Measurements from ENCODE around the gene PTK6. TPM values are rescaled to one million over a fixed set of nuclear protein-coding genes. Genes with fewer than 3 reads are reported as not detected.

The PTK6 gene
- total and polyA plus RNA-seq, 2 donors (not counting 1 experiment from before 2014, with no cell fraction given): 0.86 to 2.3 TPM

DNA sequence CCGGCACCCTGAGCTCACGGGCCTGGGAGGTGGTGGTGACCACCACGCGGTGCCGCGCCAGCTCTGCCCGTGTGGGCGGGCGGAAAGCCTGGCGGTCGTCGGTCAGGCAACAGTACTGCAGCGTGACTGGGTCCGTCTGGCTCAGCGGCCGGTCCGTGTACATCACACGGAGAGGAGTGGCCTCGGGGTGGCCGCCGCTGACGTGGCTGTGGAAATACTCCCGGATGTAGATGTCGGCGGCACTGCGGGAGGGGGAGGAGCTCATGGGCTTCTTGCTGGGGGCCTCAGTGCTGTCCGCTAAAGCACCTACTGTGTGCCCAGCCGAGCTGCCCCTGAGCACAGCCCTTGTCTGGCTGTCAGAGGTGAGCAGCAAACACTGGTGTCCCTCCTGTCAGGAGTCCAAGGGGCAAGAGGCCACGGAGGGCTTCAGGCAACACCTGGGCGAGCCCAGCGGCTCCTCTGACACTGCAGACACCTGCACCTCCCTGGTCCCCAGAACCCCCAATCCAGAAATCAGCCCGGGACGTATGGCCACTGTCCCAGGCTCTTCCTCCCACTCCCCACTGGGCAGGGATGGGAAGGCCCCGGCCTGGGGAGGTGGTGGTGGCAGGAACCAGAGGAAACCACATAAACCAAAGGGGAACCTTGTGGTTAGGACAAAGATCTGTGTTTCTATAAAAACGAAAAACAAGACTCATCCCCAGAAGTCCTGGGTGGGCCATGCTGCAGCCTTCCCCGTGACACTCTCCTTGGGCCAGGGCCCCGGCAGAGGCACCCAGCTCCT lies 30.4 kb upstream of the PTK6 start:
- Histone ChIP-seq H3K27ac (ENCODE audit: low read length in 2 of 2) (peak overlapping the region; percentile 46 to 65), H3K9ac (ENCODE audit: low read length) (peak overlapping the region; percentile 59), H3K4me2 (replicated peaks; ENCODE audit: low read depth, low read length, poor library complexity, severe bottlenecking) (peak overlapping the region; percentile 87), H3K4me3 (ENCODE audit: control extremely low read depth in 1 of 5, extremely low read depth in 1 of 5, insufficient read depth in 1 of 5, low read depth in 2 of 5, low read length in 4 of 5) (peak overlapping the region in 4 of 5 experiments; percentile 44 to 64 (median 49)), H3K9me3 (ENCODE audit: control extremely low read depth in 1 of 3, control insufficient read depth in 2 of 3, insufficient read depth in 1 of 3, low read length in 2 of 3) (peaks cover 0 to 9% (median 0%) of the 10 kb centered on the region in 3 donors), H3K36me3 (replicated peaks in 1 of 2; ENCODE audit: control extremely low read depth in 1 of 2, control insufficient read depth in 1 of 2, extremely low read depth in 1 of 2, insufficient read depth in 2 of 2, low read length in 1 of 2) (peaks cover 0 to 40% of the 10 kb centered on the region in 2 experiments), H4K20me1 (ENCODE audit: control insufficient read depth, insufficient read depth, low read length, poor library complexity, severe bottlenecking) (peaks cover 85% of the 10 kb centered on the region), H3K4me1 (ENCODE audit: control insufficient read depth in 2 of 2, insufficient read depth in 2 of 2, low read length in 2 of 2) (peaks cover 34 to 48% of the 10 kb centered on the region in 2 donors), H2AFZ (ENCODE audit: insufficient read depth, low read depth, low read length, poor library complexity, severe bottlenecking) (no peak overlapping the region), H3K79me2 (ENCODE audit: control insufficient read depth, insufficient read depth, low read length) (peaks cover 16% of the 10 kb centered on the region), H3K27me3 (replicated peaks in 1 of 4; ENCODE audit: control extremely low read depth in 1 of 4, control insufficient read depth in 3 of 4, insufficient read depth in 4 of 4, low read length in 3 of 4) (no peaks in the 10 kb centered on the region)
- no peaks in the 10 kb centered on the region for H3K27me3 Mint-ChIP-seq
- H3K27ac Mint-ChIP-seq: peak overlapping the region; percentile 83
- 16% methylated on average over 34 of the region's 37 CpGs for WGBS (ENCODE audit: insufficient coverage)
- peak overlapping the region; percentile 88 for H3K4me3 Mint-ChIP-seq
- no peaks in the 10 kb centered on the region for H3K9me3 Mint-ChIP-seq (ENCODE audit: insufficient read depth)
- H3K4me1 Mint-ChIP-seq: peaks cover 29% of the 10 kb centered on the region
- ATAC-seq (ENCODE audit: low read depth) (peak; percentile 73), DNase-seq (peak; percentile 82)
- CTCF ChIA-PET: interaction anchor here (0.9 to 3.7 kb wide), 7 partner anchors 11 to 297 kb away, joined by 3 to 17 read pairs (median 3); partner anchors contain the start of genes PTK6, SRMS and TPD52L2
- intact Hi-C loops (cut with micrococcal nuclease): loop anchor here (1.0 kb wide), 1 partner anchor 13 kb away; the partner anchor contains the start of gene FNDC11
- TF ChIP-seq EZH2 (IDR thresholded peaks at IDR 0.05; ENCODE audit: borderline replicate concordance, insufficient read depth, low read depth, low read length, poor library complexity, severe bottlenecking): no peak
- TF ChIP-seq, protein P1, sequence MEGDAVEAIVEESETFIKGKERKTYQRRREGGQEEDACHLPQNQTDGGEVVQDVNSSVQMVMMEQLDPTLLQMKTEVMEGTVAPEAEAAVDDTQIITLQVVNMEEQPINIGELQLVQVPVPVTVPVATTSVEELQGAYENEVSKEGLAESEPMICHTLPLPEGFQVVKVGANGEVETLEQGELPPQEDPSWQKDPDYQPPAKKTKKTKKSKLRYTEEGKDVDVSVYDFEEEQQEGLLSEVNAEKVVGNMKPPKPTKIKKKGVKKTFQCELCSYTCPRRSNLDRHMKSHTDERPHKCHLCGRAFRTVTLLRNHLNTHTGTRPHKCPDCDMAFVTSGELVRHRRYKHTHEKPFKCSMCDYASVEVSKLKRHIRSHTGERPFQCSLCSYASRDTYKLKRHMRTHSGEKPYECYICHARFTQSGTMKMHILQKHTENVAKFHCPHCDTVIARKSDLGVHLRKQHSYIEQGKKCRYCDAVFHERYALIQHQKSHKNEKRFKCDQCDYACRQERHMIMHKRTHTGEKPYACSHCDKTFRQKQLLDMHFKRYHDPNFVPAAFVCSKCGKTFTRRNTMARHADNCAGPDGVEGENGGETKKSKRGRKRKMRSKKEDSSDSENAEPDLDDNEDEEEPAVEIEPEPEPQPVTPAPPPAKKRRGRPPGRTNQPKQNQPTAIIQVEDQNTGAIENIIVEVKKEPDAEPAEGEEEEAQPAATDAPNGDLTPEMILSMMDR (IDR thresholded peaks at IDR 0.05): no peak
- POLR2A ChIA-PET: interaction anchor here (0.6 to 2.3 kb wide), 7 partner anchors 13 to 298 kb away, joined by 4 to 16 read pairs (median 5); partner anchors contain the start of genes FNDC11, PTK6 and TPD52L2

DNA sequence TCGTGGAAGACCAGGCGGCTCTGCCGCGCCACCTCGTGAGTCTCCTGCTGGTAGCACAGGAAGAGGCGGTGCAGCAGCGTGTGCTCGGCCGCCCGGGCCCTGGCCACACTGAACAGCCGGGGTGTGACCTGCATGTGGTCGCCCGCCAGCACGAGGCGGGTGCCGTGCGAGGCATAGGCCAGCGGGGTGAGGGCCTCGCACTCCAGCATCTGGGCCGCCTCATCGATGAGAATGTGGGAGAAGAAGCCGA lies 29.9 kb upstream of the PTK6 start:
- peak overlapping the region in 2 of 5 experiments; percentile 45 to 64 for H3K4me3 ChIP-seq (ENCODE audit: control extremely low read depth in 1 of 5, extremely low read depth in 1 of 5, insufficient read depth in 1 of 5, low read depth in 2 of 5, low read length in 4 of 5)
- H3K4me1 ChIP-seq (ENCODE audit: control insufficient read depth in 2 of 2, insufficient read depth in 2 of 2, low read length in 2 of 2): peaks cover 34 to 50% of the 10 kb centered on the region in 2 donors
- Mint-ChIP-seq H3K9me3 (ENCODE audit: insufficient read depth) (no peaks in the 10 kb centered on the region), H3K4me3 (peak overlapping the region; percentile 88), H3K27me3 (no peaks in the 10 kb centered on the region), H3K27ac (peak overlapping the region; percentile 15), H3K4me1 (peaks cover 29% of the 10 kb centered on the region)
- DNase-seq (no peak), ATAC-seq (ENCODE audit: low read depth) (peak; percentile 2)
- H3K9ac ChIP-seq (ENCODE audit: low read length): no peak overlapping the region
- 43% methylated on average over 11 of the region's 22 CpGs for WGBS (ENCODE audit: insufficient coverage)
- POLR2A ChIA-PET: interaction anchor here (1.0 to 2.3 kb wide), 5 partner anchors 12 to 298 kb away, joined by 4 to 16 read pairs (median 5); partner anchors contain the start of genes FNDC11, PTK6 and TPD52L2
- peaks cover 0 to 40% of the 10 kb centered on the region in 2 experiments for H3K36me3 ChIP-seq (replicated peaks in 1 of 2; ENCODE audit: control extremely low read depth in 1 of 2, control insufficient read depth in 1 of 2, extremely low read depth in 1 of 2, insufficient read depth in 2 of 2, low read length in 1 of 2)
- H3K79me2 ChIP-seq (ENCODE audit: control insufficient read depth, insufficient read depth, low read length): peaks cover 11% of the 10 kb centered on the region
- H2AFZ ChIP-seq (ENCODE audit: insufficient read depth, low read depth, low read length, poor library complexity, severe bottlenecking): no peak overlapping the region
- peak overlapping the region; percentile 87 for H3K4me2 ChIP-seq (replicated peaks; ENCODE audit: low read depth, low read length, poor library complexity, severe bottlenecking)
- H3K27ac ChIP-seq (ENCODE audit: low read length in 2 of 2): peak overlapping the region in 1 of 2 donors; percentile 65
- peaks cover 85% of the 10 kb centered on the region for H4K20me1 ChIP-seq (ENCODE audit: control insufficient read depth, insufficient read depth, low read length, poor library complexity, severe bottlenecking)
- CTCF ChIA-PET: interaction anchor here (0.9 to 3.7 kb wide), 5 partner anchors 10 to 298 kb away, joined by 3 to 17 read pairs (median 3); partner anchors contain the start of genes PTK6 and TPD52L2
- TF ChIP-seq, protein P1 (IDR thresholded peaks at IDR 0.05): no peak
- TF ChIP-seq EZH2 (IDR thresholded peaks at IDR 0.05; ENCODE audit: borderline replicate concordance, insufficient read depth, low read depth, low read length, poor library complexity, severe bottlenecking): no peak
- no peaks in the 10 kb centered on the region for H3K27me3 ChIP-seq (replicated peaks in 1 of 4; ENCODE audit: control extremely low read depth in 1 of 4, control insufficient read depth in 3 of 4, insufficient read depth in 4 of 4, low read length in 3 of 4)
- peaks cover 0 to 9% (median 0%) of the 10 kb centered on the region in 3 donors for H3K9me3 ChIP-seq (ENCODE audit: control extremely low read depth in 1 of 3, control insufficient read depth in 2 of 3, insufficient read depth in 1 of 3, low read length in 2 of 3)
- intact Hi-C loops (cut with micrococcal nuclease): loop anchor here (1.0 kb wide), 1 partner anchor 13 kb away; the partner anchor contains the start of gene FNDC11
